SU-DHL-6 (cell line): ENCODE results near the gene DNAJC30.
A peak's percentile ranks its signal among the peaks of the same experiment; 100 is the strongest.

Source experiments
- H2AFZ ChIP-seq: fragments of 200-600 bp; sonication (generic); 2 replicates; pipeline ENCODE4 v1.6.1; 2014; ENCODE audit warnings: low read depth, mild to moderate bottlenecking, moderate library complexity, mixed read lengths, antibody characterized with exemption, low read length; ENCODE audit not compliant: severe bottlenecking
- H3F3A ChIP-seq: fragments of 200-600 bp; shearing (Covaris generic); 2 replicates; pipeline ENCODE4 v1.6.0; 2016; ENCODE audit warnings: antibody characterized with exemption, mild to moderate bottlenecking; ENCODE audit not compliant: insufficient read depth
- H3K27ac ChIP-seq: fragments of 200-600 bp; sonication (generic); 2 replicates; pipeline ENCODE4 v1.5.1; 2016; ENCODE audit warnings: low read depth, mild to moderate bottlenecking, low read length, moderate library complexity, mixed read lengths
- H3K27me3 ChIP-seq: fragments of 200-600 bp; sonication (generic), shearing (Covaris generic); 2 replicates; pipeline ENCODE4 v1.6.0; 2014; ENCODE audit warnings: mild to moderate bottlenecking, low read length
- H3K36me3 ChIP-seq: fragments of 200-600 bp; sonication (generic); 2 replicates; pipeline ENCODE4 v1.6.1; 2014; ENCODE audit warnings: mild to moderate bottlenecking, low read length, mixed read lengths
- H3K4me2 ChIP-seq: fragments of 300-600, 200-600 bp; shearing (Covaris generic), sonication (generic); 2 replicates; pipeline ENCODE4 v1.6.0; 2014; ENCODE audit warnings: low read length, low read depth, mild to moderate bottlenecking; ENCODE audit not compliant: poor library complexity, severe bottlenecking
- H3K4me3 ChIP-seq: fragments of 200-600 bp; sonication (generic); 2 replicates; pipeline ENCODE4 v1.5.1; 2014; ENCODE audit warnings: antibody characterized with exemption, low read length, mild to moderate bottlenecking, mixed read lengths; ENCODE audit not compliant: insufficient read depth, poor library complexity, severe bottlenecking
- H3K79me2 ChIP-seq: fragments of 200-600 bp; sonication (generic); 2 replicates; pipeline ENCODE4 v1.6.1; 2014; ENCODE audit warnings: mild to moderate bottlenecking, low read length, moderate library complexity; ENCODE audit not compliant: insufficient read depth
- H3K9ac ChIP-seq: fragments of 200-600 bp; sonication (generic); 2 replicates; pipeline ENCODE4 v1.7.0; 2014; ENCODE audit warnings: mild to moderate bottlenecking, low read length
- H3K9me2 ChIP-seq: fragments of 200-600 bp; sonication (generic); replicated peaks from 2 replicates; pipeline ENCODE4 v1.6.1; 2014; ENCODE audit warnings: low read length; ENCODE audit not compliant: insufficient read depth
- H3K9me3 ChIP-seq: fragments of 200-600 bp; sonication (generic); 2 replicates; pipeline ENCODE4 v1.6.1; 2014; ENCODE audit warnings: low read length, mixed read lengths; ENCODE audit not compliant: insufficient read depth
- H4K20me1 ChIP-seq: fragments of 200-600 bp; sonication (generic); 2 replicates; pipeline ENCODE4 v1.6.1; 2014; ENCODE audit warnings: low read depth, mild to moderate bottlenecking, antibody characterized with exemption, low read length, moderate library complexity, mixed read lengths
- CTCF ChIP-seq: fragments of 200-600 bp; sonication (generic); IDR thresholded peaks from one replicate; pipeline ENCODE4 v1.5.1; 2017; ENCODE audit warnings: antibody characterized with exemption, mild to moderate bottlenecking, low read length, moderate library complexity; ENCODE audit not compliant: insufficient read depth, poor library complexity, severe bottlenecking
- EZH2phosphoT487 ChIP-seq: fragments of 200-600 bp; sonication (generic), shearing (Covaris generic); conservative IDR thresholded peaks from 2 replicates; pipeline ENCODE4 v1.6.1; 2018; ENCODE audit warnings: mild to moderate bottlenecking, antibody characterized with exemption, low read length, moderate library complexity, mixed read lengths

DNAJC30 gene

GRCh38 chr7:73669858-73670385, 13.3 kb downstream of the DNAJC30 start:
- Histone ChIP-seq H3K79me2 (no peaks in the 10 kb centered on the region), H3K27me3 (no peaks in the 10 kb centered on the region), H3K27ac (no peak overlapping the region), H3K36me3 (no peaks in the 10 kb centered on the region), H3K9me3 (no peaks in the 10 kb centered on the region), H3K4me2 (no peak overlapping the region), H3F3A (no peaks in the 10 kb centered on the region), H2AFZ (no peak overlapping the region), H3K4me3 (no peak overlapping the region), H4K20me1 (no peaks in the 10 kb centered on the region), H3K9me2 (no peaks in the 10 kb centered on the region), H3K9ac (no peak overlapping the region)
- no peak for TF ChIP-seq CTCF
- no peak for TF ChIP-seq EZH2phosphoT487

- no peaks in the 10 kb centered on the region for H3K79me2 ChIP-seq
- H4K20me1 ChIP-seq, result no peaks in the 10 kb centered on the region
- TF ChIP-seq EZH2phosphoT487 (no peak), CTCF (no peak)
- H2AFZ ChIP-seq, result no peak overlapping the region
- no peaks in the 10 kb centered on the region for H3F3A ChIP-seq
- no peaks in the 10 kb centered on the region for H3K9me3 ChIP-seq
- H3K4me3 ChIP-seq, result no peak overlapping the region
- H3K27me3 ChIP-seq, result no peaks in the 10 kb centered on the region
- no peak overlapping the region for H3K4me2 ChIP-seq
- H3K27ac ChIP-seq, result no peak overlapping the region
- no peaks in the 10 kb centered on the region for H3K36me3 ChIP-seq
- H3K9ac ChIP-seq, result no peak overlapping the region
- no peaks in the 10 kb centered on the region for H3K9me2 ChIP-seq
Measured at GRCh38 chr7:73669288-73669701, 14.0 kb downstream of the DNAJC30 start.

GRCh38 chr7:73668886-73669230, 14.4 kb downstream of the DNAJC30 start:
- no peaks in the 10 kb centered on the region for H4K20me1 ChIP-seq
- H3K9ac ChIP-seq, result no peak overlapping the region; the same call in 1 of the 2 replicates
- H3K4me2 ChIP-seq, result peak overlapping the region; percentile 90
- H3F3A ChIP-seq, result no peaks in the 10 kb centered on the region
- H3K36me3 ChIP-seq, result no peaks in the 10 kb centered on the region
- no peak overlapping the region for H2AFZ ChIP-seq
- H3K9me3 ChIP-seq, result no peaks in the 10 kb centered on the region
- no peak for TF ChIP-seq EZH2phosphoT487
- no peak for TF ChIP-seq CTCF
- no peak overlapping the region for H3K4me3 ChIP-seq
- H3K79me2 ChIP-seq, result no peaks in the 10 kb centered on the region
- no peak overlapping the region for H3K27ac ChIP-seq
- H3K9me2 ChIP-seq, result no peaks in the 10 kb centered on the region
- no peaks in the 10 kb centered on the region for H3K27me3 ChIP-seq
